GM21526 (cell line): ENCODE measurements around the gene ACAP2.
"Not testable (repeated sequence)": the region's sequence is repeated elsewhere in the genome, so short reads cannot be mapped to it uniquely, and the experiment has no call there.

Experiments
- ATAC-seq: cut with Tn5 transposase; IDR thresholded peaks from one replicate; pipeline ENCODE4 v1.9.1; 2021; ENCODE audit warnings: moderate library complexity; ENCODE audit not compliant: unreplicated experiment, low FRiP score

Gene ACAP2, protein sequence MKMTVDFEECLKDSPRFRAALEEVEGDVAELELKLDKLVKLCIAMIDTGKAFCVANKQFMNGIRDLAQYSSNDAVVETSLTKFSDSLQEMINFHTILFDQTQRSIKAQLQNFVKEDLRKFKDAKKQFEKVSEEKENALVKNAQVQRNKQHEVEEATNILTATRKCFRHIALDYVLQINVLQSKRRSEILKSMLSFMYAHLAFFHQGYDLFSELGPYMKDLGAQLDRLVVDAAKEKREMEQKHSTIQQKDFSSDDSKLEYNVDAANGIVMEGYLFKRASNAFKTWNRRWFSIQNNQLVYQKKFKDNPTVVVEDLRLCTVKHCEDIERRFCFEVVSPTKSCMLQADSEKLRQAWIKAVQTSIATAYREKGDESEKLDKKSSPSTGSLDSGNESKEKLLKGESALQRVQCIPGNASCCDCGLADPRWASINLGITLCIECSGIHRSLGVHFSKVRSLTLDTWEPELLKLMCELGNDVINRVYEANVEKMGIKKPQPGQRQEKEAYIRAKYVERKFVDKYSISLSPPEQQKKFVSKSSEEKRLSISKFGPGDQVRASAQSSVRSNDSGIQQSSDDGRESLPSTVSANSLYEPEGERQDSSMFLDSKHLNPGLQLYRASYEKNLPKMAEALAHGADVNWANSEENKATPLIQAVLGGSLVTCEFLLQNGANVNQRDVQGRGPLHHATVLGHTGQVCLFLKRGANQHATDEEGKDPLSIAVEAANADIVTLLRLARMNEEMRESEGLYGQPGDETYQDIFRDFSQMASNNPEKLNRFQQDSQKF

DNA sequence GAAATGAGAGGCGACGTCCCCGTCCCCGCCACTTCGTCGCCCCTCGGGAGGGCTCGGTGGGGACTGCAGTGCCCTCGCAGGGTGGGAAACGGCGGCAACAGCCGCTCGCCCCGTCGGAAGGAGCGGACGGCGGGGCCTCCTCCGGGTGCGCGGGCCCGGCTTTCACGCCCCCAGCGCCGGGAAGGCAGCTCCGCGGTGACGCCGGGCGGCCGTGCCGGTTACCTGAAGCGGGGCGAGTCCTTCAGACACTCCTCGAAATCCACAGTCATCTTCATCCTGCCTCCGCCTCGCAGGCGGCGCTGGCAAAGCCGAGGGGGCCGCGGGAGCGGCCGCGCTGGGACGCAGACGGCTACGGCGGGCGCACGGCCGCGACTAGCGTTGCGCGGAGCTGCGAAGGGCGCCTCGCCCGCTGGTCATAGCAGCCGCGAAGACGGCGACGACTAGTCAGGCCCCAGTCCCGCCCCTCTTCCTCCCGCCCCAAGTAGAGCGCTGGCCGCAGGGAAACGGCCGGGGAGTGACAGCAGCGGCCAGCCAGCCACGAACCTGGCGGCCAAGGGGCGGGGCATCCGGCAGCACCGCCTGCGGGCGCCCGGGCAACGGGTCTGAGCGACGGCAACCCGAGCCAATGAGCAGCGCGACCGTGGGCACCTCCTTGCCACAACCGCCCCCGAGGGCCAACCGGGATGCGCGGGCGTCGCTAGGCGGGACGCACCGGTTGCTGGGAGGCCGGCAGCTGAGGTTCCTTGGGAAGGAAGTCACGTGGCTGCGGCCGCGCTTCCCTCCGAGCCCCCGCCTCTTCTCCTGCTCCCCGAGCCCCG lies at the start of gene ACAP2:
Gene ACAP2 (minus strand): TSS at position 448 of the 818 bp plus-strand sequence. CDS start 173 bp downstream, at position 275.
- ATAC-seq = peak; percentile 94

DNA sequence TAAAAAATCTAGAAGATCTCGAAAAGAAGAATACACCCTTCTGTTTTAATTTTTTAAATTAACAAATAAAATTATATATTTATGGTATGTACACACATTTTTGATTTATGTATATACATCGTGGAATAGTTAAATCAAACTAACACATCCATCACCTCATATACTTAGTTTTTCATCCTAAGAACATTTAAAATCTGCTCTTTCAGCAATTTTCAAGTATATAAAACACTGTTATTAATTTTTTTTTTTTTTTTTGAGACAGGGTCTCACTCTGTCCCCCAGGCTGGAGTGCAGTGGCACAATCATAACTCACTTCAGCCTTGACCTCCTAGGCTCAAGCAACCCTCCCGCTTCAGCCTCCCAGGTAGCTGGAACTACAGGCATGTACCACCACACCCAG lies 32.8 kb upstream of the ACAP2 start:
- no peak for ATAC-seq

DNA sequence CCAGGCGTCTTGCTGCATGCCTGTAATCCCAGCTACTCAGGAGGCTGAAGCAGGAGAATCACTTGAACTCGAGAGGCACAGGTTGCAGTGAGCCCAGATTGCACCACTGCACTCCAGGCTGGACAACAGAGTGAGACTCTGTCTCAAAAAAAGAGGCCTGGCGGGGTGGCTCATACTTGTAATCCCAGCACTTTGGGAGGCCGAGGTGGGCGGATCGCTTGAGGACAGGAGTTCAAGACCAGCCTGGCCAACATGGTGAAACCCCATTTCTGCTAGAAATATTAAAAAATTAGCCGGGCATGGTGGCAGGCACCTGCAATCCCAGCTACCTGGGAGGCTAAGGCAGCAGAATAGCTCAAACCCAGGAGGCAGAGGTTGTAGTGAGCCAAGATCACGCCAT lies 32.3 kb upstream of the ACAP2 start:
- not testable (repeated sequence) for ATAC-seq

DNA sequence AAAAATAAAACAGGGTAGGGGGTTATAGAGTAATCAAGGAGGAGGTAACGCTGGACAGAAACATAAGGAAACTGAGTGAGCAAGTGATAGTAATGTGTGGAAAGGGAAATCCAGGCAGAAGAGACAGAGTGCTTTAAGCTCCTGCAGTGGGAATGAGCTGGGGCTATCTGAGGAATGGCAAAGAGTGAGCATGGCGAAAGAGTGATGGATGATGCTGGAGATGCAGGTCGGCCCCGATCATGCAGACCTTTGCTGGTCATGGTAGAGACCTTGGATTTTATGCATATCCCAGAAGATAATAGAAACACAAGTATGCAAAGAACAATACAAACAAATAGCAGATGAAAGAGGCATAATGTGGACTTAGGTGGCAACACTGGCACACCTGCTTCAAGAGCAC lies 26.0 kb upstream of the ACAP2 start:
- ATAC-seq = no peak

DNA sequence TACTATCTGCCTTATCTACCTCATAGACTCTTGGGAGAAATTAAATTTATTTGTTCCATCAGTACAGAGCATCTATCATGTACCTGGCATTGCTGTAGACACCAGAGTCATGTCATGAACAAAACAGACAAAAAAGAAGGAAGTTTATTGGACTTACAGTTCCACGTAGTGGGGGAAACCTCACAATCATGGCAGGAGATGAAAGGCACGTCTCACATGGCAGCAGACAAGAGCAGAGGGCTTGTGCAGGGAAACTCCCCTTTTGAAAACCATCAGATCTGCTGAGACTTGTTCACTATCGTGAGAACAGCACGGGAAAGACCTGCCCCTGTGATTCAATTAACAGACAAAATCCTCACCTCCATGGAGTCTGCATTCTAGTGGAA lies 25.6 kb upstream of the ACAP2 start:
- ATAC-seq = no peak

DNA sequence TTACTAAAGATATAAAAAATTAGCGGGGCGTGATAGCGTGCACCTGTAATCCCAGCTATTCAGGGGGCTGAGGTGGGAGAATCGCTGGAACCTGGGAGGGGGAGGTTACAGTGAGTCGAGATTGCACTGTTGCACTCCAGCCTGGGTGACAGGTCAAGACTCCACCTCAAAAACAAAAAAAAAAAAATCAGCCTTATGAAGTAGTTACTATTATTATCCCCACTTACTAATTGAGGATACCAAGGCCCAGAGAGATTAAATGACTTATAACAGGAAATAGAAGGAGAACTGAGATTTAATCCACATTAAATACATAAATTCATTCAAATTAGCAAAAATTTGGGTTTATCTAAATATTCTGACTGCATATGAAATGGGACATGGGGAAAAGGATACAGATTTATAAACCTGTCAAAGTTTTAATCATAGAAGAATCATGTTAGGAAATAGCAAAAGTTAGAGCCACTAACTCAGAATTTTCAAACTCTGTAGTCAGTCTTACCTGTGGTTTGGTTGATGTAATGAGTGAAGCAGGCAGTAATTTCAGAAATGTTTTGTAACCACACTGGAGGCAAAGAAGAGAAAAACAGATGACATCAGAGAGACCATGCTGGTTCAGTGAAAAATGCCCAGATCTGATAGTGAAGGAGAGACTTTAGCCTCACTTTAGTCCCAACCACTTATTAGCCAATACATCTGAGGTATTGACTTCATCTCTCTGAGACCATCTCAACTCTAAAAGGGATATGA lies 25.0 kb upstream of the ACAP2 start:
- ATAC-seq = no peak

DNA sequence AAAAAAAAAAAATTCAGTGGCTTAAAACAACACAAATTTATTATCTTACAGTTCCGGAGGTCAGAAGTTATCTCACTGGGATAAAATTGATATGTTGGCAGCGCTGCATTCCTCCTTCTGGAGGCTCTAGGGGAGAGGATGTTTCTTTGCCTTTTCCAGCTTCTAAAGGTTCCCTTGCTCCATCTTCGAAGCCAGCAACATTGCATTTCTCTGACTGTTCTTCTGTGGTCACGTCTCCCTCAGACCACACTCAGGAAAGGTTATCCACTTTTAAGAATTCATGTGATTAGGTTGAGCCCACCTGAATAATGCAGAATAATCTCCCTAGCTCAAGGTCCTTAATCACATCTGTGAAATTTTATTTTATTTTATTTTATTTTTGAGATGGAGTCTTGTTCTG lies 23.4 kb upstream of the ACAP2 start:
- no peak for ATAC-seq

DNA sequence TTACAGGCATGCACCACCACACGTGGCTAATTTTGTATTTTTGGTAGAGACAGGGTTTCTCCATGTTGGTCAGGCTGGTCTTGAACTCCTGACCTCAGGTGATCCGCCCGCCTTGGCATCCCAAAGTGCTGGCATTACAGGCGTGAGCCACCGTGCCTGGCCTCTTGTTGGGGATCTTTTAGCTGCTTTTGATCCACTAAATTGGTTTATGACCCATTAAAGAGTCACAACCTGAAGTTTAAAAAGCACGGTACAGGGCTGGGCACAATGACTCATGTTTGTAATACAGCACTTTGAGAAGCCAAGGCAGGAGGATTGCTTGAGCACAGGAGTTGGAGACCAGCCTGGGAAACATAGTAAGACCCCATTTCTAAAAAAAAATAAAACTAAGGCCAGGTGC lies 20.1 kb upstream of the ACAP2 start:
- ATAC-seq = not testable (repeated sequence)

DNA sequence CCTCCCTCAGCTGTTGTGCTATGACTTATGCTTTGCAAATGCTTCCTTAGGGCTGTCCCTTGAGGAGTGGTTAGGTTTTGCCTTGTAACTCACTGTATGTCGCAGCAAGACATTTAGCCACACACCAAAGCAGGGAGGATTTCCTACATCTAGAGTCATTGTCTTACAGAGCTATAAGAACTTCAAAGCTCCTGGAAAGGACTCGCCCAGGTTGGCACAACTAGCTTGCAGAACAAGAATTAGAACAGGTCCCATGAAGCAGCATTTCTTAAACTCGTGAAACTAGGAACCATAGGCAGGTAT lies 19.4 kb upstream of the ACAP2 start:
- no peak for ATAC-seq

DNA sequence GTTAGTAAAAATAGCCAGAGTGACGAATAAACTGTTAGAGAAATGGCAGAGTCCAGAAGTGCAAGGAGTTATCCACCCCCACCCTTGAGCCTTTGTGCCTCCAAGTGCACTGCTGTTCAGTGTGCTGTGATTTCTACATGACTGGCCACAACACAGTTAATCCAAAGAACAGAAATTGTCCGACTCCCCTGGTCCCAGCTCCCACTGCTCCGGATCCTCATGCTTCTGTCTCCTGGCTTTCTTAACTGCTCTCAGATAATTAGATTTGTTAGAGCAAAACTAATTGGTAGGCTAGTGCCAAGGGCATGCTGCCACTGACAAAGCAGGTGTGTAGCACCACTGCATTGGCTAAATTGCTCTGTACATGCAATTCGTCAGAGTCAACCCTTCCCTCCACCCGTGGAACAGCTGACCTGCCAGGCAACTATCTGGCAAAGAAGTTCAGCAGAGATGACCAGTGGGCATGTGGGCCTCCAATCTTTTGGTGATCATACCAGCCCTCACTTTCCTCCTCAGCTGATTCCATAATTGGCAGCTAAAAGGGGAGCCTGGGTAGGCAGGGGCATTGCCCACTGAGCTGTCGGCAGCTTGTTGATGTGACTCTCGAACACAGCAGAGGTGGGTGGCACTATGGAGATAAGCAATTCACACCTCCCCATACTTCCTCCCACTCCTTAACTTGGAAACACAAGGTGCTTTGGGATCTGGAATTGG lies 18.9 kb upstream of the ACAP2 start:
- no peak for ATAC-seq

DNA sequence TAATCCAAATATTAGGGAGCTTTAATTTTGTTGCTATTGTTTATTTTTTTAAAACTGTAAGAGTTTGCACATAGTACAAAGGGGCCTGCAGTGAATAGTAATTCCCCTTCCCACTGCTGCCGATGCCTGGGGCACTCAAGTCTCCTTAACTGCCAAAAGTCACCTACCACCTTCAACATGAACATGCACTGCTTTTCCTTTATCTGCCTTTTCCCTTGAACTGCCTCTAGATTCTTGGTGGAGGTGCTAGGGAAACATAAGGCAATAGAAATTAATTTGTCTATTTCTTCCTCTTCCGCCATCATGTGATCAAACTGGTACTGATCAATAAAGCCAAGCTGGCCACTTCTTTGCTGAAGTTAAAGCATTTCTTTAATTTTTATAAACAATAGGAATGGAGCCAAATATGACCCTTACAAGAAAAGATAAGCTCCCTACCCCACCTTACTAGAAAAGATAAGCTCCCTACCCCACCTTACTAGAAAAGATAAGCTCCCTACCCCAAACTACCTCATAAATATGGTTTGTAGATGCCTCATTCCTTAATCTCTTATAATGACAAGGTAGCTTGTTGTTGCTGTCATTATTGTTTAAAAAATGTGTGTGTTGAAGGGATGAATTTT lies 17.4 kb upstream of the ACAP2 start:
- ATAC-seq = no peak

DNA sequence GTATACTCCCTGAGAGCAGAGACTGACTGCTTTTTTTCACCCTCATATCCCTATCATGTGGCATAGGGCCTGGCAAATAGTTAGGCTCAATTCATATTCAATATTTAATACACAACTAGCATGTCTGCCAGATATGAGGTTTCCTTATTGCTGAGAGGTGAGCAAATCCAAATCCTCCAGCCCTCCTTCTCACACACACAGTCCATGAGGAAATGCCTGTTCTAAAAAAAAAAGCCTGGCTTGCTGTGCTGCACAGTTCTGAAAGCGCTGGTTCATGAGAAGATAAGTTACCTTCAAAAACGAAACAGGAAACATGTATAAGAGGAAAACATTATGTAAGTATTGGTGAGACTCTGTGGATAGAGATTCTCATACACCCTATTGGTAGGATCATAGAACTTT lies 15.5 kb upstream of the ACAP2 start:
- no peak for ATAC-seq

DNA sequence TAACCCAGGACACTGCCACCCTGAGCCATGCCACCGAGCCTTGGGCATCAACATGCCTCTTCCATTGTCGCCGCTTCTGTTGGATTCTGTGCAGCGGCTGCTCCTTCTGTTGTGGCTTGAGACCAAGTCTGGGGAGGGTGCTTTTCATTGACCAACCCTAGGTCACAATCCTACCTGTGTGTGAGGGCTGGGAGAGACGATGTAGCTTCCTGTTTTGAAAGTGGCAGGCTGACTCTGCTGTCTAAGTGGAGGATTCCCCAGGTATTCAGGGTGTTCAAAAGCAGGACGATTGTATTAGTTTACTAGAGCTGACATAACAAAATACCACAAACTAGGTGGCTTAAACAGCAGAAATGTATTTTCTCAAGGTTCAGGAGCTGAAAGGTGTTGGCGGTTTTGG lies 13.0 kb upstream of the ACAP2 start:
- no peak for ATAC-seq

DNA sequence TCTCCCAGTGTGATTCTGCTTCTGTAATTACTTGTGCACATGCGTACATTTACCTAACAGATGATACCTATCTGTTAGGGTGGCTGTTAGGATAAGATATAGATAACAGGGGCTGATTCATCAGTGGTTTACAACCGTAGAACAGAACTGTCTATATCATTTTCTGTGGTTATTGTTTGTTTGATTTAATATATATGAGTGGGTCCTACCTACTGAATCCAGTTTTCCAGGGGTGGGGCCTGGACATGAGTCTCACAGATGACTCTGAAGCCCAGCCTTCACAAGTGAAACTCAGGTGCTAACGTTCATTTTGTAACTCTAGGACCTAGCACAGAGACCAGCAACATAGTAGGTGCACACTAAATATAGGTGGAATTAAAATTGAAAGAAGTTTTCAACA lies 10.4 kb upstream of the ACAP2 start:
- ATAC-seq = no peak

DNA sequence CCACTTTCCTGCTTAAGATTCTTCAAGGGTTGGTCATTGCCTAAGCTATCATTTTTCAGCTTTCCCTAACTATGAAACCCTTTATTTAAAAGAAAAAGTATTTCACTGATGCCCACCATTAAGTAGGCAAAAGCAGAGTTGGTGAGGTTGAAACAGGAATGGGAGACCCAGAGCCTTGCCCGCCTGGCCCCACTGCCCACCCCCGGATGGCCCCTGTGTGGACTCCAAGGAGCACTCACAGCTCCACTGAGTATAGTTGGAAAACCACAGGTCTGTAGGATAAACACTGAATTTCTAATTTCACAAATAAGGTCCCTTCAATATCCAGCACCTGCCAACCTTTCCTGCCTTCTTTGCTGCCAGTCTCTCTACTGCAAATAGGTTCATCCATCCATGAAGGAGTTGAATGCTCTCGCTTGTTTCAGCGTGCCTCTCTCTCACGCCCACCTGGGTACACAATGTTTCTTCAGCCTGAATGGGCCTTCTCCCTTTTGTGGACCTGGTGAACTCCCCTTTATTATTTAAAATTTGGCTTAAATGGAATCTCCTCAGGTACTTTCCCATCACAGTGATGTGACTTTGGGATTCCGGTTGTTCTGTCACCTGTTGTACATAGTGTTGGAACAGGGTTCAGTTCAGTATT lies 8.7 kb upstream of the ACAP2 start:
- ATAC-seq = no peak

DNA sequence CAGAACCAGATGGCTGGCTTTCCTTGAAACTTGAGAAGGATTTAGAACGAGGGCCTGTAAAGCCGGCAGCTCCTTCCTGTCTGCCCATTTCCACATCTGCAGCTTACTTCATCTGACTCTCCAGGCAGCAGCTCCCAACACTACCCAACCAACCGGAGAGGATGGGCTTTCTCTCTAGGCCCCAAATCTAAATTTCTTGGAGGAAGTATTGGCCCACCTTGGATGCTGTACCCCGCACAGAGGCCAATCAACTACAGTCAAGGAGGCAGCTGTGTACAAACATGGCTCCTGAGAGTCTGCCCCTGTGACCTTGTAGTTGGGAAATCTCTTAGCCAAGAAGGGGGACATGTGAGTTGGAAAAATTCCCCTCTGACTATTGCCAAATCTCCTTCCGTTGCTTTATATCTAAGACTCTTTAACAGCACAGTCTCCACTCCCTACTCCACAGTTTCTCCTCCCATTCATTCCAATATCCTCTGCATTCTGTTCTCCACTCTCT lies 8.0 kb upstream of the ACAP2 start:
- no peak for ATAC-seq

DNA sequence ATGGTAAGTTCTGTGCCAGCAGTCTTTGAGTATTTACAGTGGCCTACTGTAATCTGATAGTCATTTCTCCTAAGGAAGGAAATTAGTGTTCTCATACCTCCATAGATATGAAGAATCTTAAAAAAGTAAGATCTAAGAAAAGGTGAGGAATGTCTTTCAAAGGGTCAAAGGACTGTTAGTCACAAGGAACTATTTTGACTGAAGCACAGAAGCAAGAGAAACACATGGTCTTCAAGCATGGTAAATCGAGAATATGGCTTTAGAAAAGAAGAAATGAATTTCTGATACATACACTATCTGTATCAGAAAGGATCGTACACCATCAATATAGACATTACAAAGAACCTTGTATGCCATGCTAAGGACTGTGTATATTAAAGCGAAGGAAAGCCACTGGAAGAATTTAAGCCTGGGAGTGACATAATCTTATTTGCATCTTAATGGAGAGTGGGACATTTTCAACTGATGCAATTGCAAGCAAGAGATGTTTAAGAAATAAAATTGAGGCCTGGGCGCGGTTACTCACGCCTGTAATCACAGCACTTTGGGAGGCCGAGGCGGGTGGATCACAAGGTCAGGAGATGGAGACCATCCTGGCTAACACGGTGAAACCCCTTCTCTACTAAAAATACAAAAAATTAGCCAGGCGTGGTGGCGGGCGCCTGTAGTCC lies 5.5 kb upstream of the ACAP2 start:
- ATAC-seq = no peak

DNA sequence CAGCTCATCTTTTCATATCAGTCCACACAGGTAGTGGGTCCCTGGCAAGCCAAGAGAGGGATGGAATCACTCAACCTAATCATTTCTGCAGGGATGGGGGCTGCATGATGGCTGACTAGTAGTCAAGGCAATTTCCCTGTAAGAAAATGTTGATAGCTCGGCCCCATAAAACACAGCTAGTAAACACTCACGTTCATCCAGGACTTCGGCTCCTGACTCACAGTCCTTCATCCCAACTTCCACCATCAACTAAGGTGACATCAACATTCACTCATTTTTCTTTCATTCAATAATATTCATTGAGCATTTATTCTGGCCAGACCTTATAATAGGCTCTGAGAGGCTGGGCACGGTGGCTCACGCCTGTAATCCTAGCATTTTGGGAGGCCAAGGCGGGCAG lies 4.4 kb upstream of the ACAP2 start:
- no peak for ATAC-seq
